HepG2 (cell line): ENCODE measurements around the gene FAM168A. TPM values are rescaled to one million over a fixed set of nuclear protein-coding genes. Genes with fewer than 3 reads are reported as not detected.

Experiments
- ATAC-seq: fragments of 200-7000 bp; cut with Tn5 transposase; 3 replicates; pipeline ENCODE4 v1.9.1; 2020; ENCODE audit warnings: mild to moderate bottlenecking, moderate library complexity
- BruUV-seq: library from RNA; stranded (reverse); fragments of 400-500 nt; replicated peaks from 2 replicates; lab custom pipeline; 2021; lab: Mats Ljungman, UMichigan
- CTCF ChIA-PET: fragments of 300-600 bp; formaldehyde crosslinking; extraction: SDS; loops from one replicate; lab custom pipeline; 2021; ENCODE audit warnings: low total read pairs, inconsistent platforms, low intra/inter-chr PET ratio; lab: Yijun Ruan, JAX
- POLR2A ChIA-PET: fragments of 350-600 bp; sonication (Branson Sonifier 250); formaldehyde crosslinking; loops from one replicate; lab custom pipeline; 2020; ENCODE audit warnings: antibody characterized with exemption, inconsistent platforms; lab: Yijun Ruan, JAX
- DNase-seq: peaks from one replicate; pipeline ENCODE4 v3.0.0-alpha.2; 2015; ENCODE audit warnings: low spot score
- FAIRE-seq: peaks from 3 replicates; lab custom pipeline; 2011; peaks lifted over from hg19 to GRCh38; lab: Jason Lieb, UNC
- H2AFZ ChIP-seq: one replicate; pipeline ENCODE4 v1.6.1; 2011; ENCODE audit warnings: low read length, inconsistent platforms
- H3K27ac ChIP-seq: fragments of 300-600 bp; 3 replicates; pipeline ENCODE4 v1.8.0; 2011; ENCODE audit warnings: mixed run types, mild to moderate bottlenecking, mixed read lengths, low read length, inconsistent platforms; ENCODE audit not compliant: insufficient read depth; ENCODE audit errors: extremely low read length
- H3K27me3 ChIP-seq, 2 experiments: fragments of 200-600 bp in 1 of 2; 2 replicates in 1 of 2; 3 replicates in 1 of 2; pipeline versions ENCODE4 v1.6.0 to v1.8.0; 2011; ENCODE audit warnings: low read length in 2 of 2, mild to moderate bottlenecking in 2 of 2, moderate library complexity in 2 of 2, inconsistent platforms in 1 of 2; ENCODE audit not compliant: insufficient read depth in 2 of 2, control insufficient read depth in 1 of 2
- H3K36me3 ChIP-seq, 2 experiments: fragments of 200-600 bp in 1 of 2; replicated peaks in 1 of 2; 2 replicates in 1 of 2; 3 replicates in 1 of 2; pipeline versions ENCODE4 v1.5.1 to v1.8.0; 2011; ENCODE audit warnings: low read length in 2 of 2, inconsistent platforms in 1 of 2; ENCODE audit not compliant: insufficient read depth in 2 of 2, control insufficient read depth in 1 of 2
- H3K4me1 ChIP-seq: 2 replicates; pipeline ENCODE4 v1.5.1; 2012; ENCODE audit warnings: low read length, inconsistent platforms; ENCODE audit not compliant: insufficient read depth
- H3K4me2 ChIP-seq: 2 replicates; pipeline ENCODE4 v1.6.0; 2011; ENCODE audit warnings: low read depth, low read length, inconsistent platforms
- H3K4me3 ChIP-seq, 3 experiments: fragments of 200-600 bp in 1 of 3; sonication (generic), shearing (Covaris generic) in 1 of 3; replicated peaks in 1 of 3; 2 replicates each; pipeline ENCODE4 v1.5.1; 2011 to 2016; ENCODE audit warnings: low read length in 3 of 3, inconsistent platforms in 2 of 3, low read depth in 2 of 3, mild to moderate bottlenecking in 2 of 3, control low read depth in 1 of 3, mixed read lengths in 1 of 3; ENCODE audit not compliant: insufficient read depth in 1 of 3
- H3K79me2 ChIP-seq: one replicate; pipeline ENCODE4 v1.6.1; 2011; ENCODE audit warnings: low read length, inconsistent platforms; ENCODE audit not compliant: insufficient read depth
- H3K9ac ChIP-seq: 2 replicates; pipeline ENCODE4 v1.6.0; 2011; ENCODE audit warnings: mild to moderate bottlenecking, low read depth, low read length, inconsistent platforms; ENCODE audit not compliant: insufficient read depth
- H3K9me3 ChIP-seq: 2 replicates; pipeline ENCODE4 v1.5.1; 2012; ENCODE audit warnings: mild to moderate bottlenecking, low read length
- H4K20me1 ChIP-seq: 2 replicates; pipeline ENCODE4 v1.6.0; 2011; ENCODE audit warnings: inconsistent platforms, mild to moderate bottlenecking, low read length, moderate library complexity; ENCODE audit not compliant: insufficient read depth
- HOXA3 ChIP-seq: sonication (generic); formaldehyde crosslinking; IDR thresholded peaks from 2 replicates; pipeline ENCODE4 v1.5.0; 2020; ENCODE audit warnings: missing genetic modification reagents
- MEF2D ChIP-seq: sonication (generic); formaldehyde crosslinking; IDR thresholded peaks from 2 replicates; pipeline ENCODE4 v1.5.1; 2020; ENCODE audit warnings: mild to moderate bottlenecking, missing genetic modification reagents
- PHF5A ChIP-seq: IDR thresholded peaks from one replicate; pipeline ENCODE4 v1.6.1; 2018; ENCODE audit warnings: low read depth, missing genetic modification reagents; ENCODE audit not compliant: unreplicated experiment
- POGZ ChIP-seq: sonication (generic); formaldehyde crosslinking; IDR thresholded peaks from 2 replicates; pipeline ENCODE4 v1.4.0; 2020; ENCODE audit warnings: mild to moderate bottlenecking, missing genetic modification reagents
- TARDBP ChIP-seq: sonication (generic); formaldehyde crosslinking; IDR thresholded peaks from 2 replicates; pipeline ENCODE4 v1.8.0; 2022; ENCODE audit warnings: mild to moderate bottlenecking, missing genetic modification reagents
- ZFP37 ChIP-seq: sonication (generic); formaldehyde crosslinking; IDR thresholded peaks from 2 replicates; pipeline ENCODE4 v1.4.0; 2020; ENCODE audit warnings: missing genetic modification reagents, borderline replicate concordance
- ZNF496 ChIP-seq: sonication (generic); formaldehyde crosslinking; IDR thresholded peaks from 2 replicates; pipeline ENCODE4 v1.8.1; 2023; ENCODE audit warnings: mild to moderate bottlenecking, moderate library complexity, missing genetic modification reagents; ENCODE audit not compliant: insufficient replicate concordance
- ZNF652 ChIP-seq: IDR thresholded peaks from 2 replicates; pipeline ENCODE4 v1.6.1; 2016; ENCODE audit warnings: low read depth, borderline replicate concordance
- WGBS: methylation state at CpG from one replicate; pipeline ENCODE4 v1.1.6; 2017; ENCODE audit warnings: low lambda C conversion rate; 5-methylcytosine and 5-hydroxymethylcytosine counted together
- in situ Hi-C: cut with HindIII; loops from 2 replicates; pipeline ENCODE4 v1.10.0; 2017; ENCODE audit warnings: low pct_unique_long_range_greater_than_20kb; ENCODE audit not compliant: extremely low pct_ligation_motif_present
- intact Hi-C: fragments of 100-400 bp; cut with micrococcal nuclease; formaldehyde crosslinking; loops from one replicate; pipeline ENCODE4 v1.10.0; 2022; ENCODE audit not compliant: unreplicated experiment
- polyA plus RNA-seq, 8 experiments: library from polyadenylated mRNA; depleted of rRNA in 3 of 8; stranded (reverse) in 7 of 8; unstranded in 1 of 8; fragments of >200 nt; fragmentation: Illumina TruSeq in 4 of 8; extraction: Trizol in 4 of 8; gene quantifications; 2 replicates each; pipeline versions ENCODE4 v1.2.1 to v1.2.3, GENCODE V29; 2011 to 2016; ENCODE audit warnings: low read depth in 4 of 8, missing spikeins in 1 of 8, mixed read lengths in 1 of 8; ENCODE audit not compliant: insufficient read depth in 1 of 8
- total RNA-seq, 5 experiments: library from RNA; depleted of rRNA; stranded (reverse); fragments of >200 nt; fragmentation: Illumina TruSeq; extraction: Trizol; gene quantifications; 2 replicates each; pipeline ENCODE4 v1.2.3, GENCODE V29; 2016; ENCODE audit warnings: low read depth in 1 of 5
- TF ChIP-seq, protein P1 (sequence below): sonication (generic); formaldehyde crosslinking; IDR thresholded peaks from 2 replicates; pipeline ENCODE4 v1.5.0; 2020; ENCODE audit warnings: mild to moderate bottlenecking, missing genetic modification reagents
- TF ChIP-seq, protein P2 (sequence below): sonication (generic); formaldehyde crosslinking; conservative IDR thresholded peaks from 2 replicates; pipeline ENCODE4 v1.5.0; 2020; ENCODE audit warnings: missing genetic modification reagents
- TF ChIP-seq, protein P3 (sequence below): sonication (generic); formaldehyde crosslinking; IDR thresholded peaks from 2 replicates; pipeline ENCODE4 v1.4.0; 2020; ENCODE audit warnings: missing genetic modification reagents

The FAM168A gene
- total and polyA plus RNA-seq, 2 of the 13 experiments (the other 11 are each of a cell fraction or from before 2014, with no cell fraction given), result 13.9 to 15.8 TPM

DNA sequence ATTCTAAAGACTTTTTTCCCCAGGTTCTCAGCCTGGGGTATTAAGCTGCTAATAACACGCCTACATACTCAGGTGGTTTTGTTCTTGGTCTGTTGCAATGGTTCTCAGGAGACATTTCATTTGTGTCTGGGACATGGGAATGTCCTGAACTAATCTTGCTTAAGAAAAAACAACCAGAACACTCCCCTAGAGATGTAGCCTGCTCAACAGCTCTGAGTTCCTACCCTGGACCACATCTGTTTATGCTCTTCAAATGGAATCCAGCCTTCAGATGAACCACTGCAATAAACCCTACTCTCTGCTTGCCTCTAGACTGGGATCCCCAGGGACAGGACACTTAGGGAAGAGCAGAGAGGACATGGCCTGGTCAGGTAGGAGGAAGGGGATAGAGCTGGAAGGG lies 191.8 kb downstream of the FAM168A start:
- H3K4me2 ChIP-seq, result no peak overlapping the region
- ATAC-seq (no peak), DNase-seq (no peak), FAIRE-seq (no peak)
- peaks cover 10 to 25% of the 10 kb centered on the region in 2 experiments for H3K36me3 ChIP-seq
- H3K9me3 ChIP-seq, result no peaks in the 10 kb centered on the region
- H4K20me1 ChIP-seq, result no peaks in the 10 kb centered on the region
- H3K9ac ChIP-seq, result no peak overlapping the region
- POLR2A ChIA-PET, result no interaction called here
- TF ChIP-seq ZNF496, result no peak
- in situ Hi-C loops, result loop anchor here (10.0 kb wide), 1 partner anchor 219 kb away; no protein-coding TSS in a partner anchor
- intact Hi-C loops, result loop anchor here (10.0 kb wide), 1 partner anchor 219 kb away; no protein-coding TSS in a partner anchor
- 100% methylated on average over 1 of the region's 1 CpG for WGBS
- no TSS peak for BruUV-seq
- CTCF ChIA-PET, result no interaction called here
- H3K4me3 ChIP-seq, result no peak overlapping the region
- H3K79me2 ChIP-seq, result no peaks in the 10 kb centered on the region
- H3K4me1 ChIP-seq, result peaks cover 8% of the 10 kb centered on the region
- H2AFZ ChIP-seq, result no peak overlapping the region
- no peak overlapping the region for H3K27ac ChIP-seq
- H3K27me3 ChIP-seq, result no peaks in the 10 kb centered on the region

DNA sequence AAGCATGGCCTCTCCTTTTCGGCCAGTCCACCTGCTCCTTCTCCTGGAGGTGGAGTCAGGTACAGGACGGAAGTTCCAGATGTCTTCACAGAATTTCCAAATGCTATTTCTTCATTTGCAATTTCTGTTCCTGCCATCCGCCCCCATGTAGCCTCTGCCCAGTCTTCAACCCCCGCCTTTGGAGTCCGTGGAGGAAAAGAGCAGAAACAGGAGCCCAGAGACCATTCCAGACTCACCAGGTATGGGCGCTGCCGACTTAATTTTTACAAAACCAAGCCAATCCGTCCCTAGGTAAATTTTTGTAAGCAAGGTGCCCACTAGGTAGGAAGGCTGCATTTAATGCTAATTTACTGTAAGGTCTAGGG lies 192.8 kb downstream of the FAM168A start:
- no peak overlapping the region for H3K4me2 ChIP-seq
- H3K36me3 ChIP-seq, result peaks cover 8 to 21% of the 10 kb centered on the region in 2 experiments
- peaks cover 8% of the 10 kb centered on the region for H3K4me1 ChIP-seq
- H3K27ac ChIP-seq, result no peak overlapping the region
- ATAC-seq, result no peak
- H4K20me1 ChIP-seq, result no peaks in the 10 kb centered on the region
- H3K27me3 ChIP-seq, result no peaks in the 10 kb centered on the region
- H3K4me3 ChIP-seq, result no peak overlapping the region
- DNase-seq, result no peak
- intact Hi-C loops, result loop anchor here (10.0 kb wide), 1 partner anchor 220 kb away; no protein-coding TSS in a partner anchor
- no peaks in the 10 kb centered on the region for H3K79me2 ChIP-seq
- H2AFZ ChIP-seq, result no peak overlapping the region
- in situ Hi-C loops, result loop anchor here (10.0 kb wide), 1 partner anchor 220 kb away; no protein-coding TSS in a partner anchor
- no peaks in the 10 kb centered on the region for H3K9me3 ChIP-seq
- ChIA-PET POLR2A (no interaction called here), CTCF (no interaction called here)
- 96% methylated on average over 8 of the region's 8 CpGs for WGBS
- no TSS peak for BruUV-seq
- no peak overlapping the region for H3K9ac ChIP-seq
- no peak for FAIRE-seq
- TF ChIP-seq MEF2D (CRISPR knock-in tag), result no peak
- no peak for TF ChIP-seq ZNF652 (CRISPR knock-in tag)
- no peak for TF ChIP-seq TARDBP (CRISPR knock-in tag)
- TF ChIP-seq, protein P1, sequence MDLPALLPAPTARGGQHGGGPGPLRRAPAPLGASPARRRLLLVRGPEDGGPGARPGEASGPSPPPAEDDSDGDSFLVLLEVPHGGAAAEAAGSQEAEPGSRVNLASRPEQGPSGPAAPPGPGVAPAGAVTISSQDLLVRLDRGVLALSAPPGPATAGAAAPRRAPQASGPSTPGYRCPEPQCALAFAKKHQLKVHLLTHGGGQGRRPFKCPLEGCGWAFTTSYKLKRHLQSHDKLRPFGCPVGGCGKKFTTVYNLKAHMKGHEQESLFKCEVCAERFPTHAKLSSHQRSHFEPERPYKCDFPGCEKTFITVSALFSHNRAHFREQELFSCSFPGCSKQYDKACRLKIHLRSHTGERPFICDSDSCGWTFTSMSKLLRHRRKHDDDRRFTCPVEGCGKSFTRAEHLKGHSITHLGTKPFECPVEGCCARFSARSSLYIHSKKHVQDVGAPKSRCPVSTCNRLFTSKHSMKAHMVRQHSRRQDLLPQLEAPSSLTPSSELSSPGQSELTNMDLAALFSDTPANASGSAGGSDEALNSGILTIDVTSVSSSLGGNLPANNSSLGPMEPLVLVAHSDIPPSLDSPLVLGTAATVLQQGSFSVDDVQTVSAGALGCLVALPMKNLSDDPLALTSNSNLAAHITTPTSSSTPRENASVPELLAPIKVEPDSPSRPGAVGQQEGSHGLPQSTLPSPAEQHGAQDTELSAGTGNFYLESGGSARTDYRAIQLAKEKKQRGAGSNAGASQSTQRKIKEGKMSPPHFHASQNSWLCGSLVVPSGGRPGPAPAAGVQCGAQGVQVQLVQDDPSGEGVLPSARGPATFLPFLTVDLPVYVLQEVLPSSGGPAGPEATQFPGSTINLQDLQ (CRISPR knock-in tag), result no peak
- TF ChIP-seq, protein P2, sequence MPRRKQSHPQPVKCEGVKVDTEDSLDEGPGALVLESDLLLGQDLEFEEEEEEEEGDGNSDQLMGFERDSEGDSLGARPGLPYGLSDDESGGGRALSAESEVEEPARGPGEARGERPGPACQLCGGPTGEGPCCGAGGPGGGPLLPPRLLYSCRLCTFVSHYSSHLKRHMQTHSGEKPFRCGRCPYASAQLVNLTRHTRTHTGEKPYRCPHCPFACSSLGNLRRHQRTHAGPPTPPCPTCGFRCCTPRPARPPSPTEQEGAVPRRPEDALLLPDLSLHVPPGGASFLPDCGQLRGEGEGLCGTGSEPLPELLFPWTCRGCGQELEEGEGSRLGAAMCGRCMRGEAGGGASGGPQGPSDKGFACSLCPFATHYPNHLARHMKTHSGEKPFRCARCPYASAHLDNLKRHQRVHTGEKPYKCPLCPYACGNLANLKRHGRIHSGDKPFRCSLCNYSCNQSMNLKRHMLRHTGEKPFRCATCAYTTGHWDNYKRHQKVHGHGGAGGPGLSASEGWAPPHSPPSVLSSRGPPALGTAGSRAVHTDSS (CRISPR knock-in tag), result no peak
- TF ChIP-seq ZFP37 (CRISPR knock-in tag), result no peak
- TF ChIP-seq, protein P3, sequence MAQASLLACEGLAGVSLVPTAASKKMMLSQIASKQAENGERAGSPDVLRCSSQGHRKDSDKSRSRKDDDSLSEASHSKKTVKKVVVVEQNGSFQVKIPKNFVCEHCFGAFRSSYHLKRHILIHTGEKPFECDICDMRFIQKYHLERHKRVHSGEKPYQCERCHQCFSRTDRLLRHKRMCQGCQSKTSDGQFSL (CRISPR knock-in tag), result no peak
- no peak for TF ChIP-seq POGZ (CRISPR knock-in tag)
- TF ChIP-seq PHF5A (CRISPR knock-in tag), result no peak
- no peak for TF ChIP-seq HOXA3 (CRISPR knock-in tag)
